NCI-H2081 (cell line): ENCODE results near the gene ACP2.

Source experiments
- DNase-seq, 2 experiments: peaks; one replicate each; lab custom pipeline; 2025; lab: John Stamatoyannopoulos, UW

Gene ACP2

GRCh38 chr11:47269002-47269828, 20.6 kb upstream of the ACP2 start:
- DNase-seq = peak; percentile 89 to 91

GRCh38 chr11:47268448-47269001, 19.9 kb upstream of the ACP2 start:
- DNase-seq = no peak

GRCh38 chr11:47267876-47268275, 19.3 kb upstream of the ACP2 start:
- no peak for DNase-seq

- no peak for DNase-seq
Observed at GRCh38 chr11:47264521-47264920, 15.9 kb upstream of the ACP2 start.

- DNase-seq = no peak
Observed at GRCh38 chr11:47264119-47264518, 15.5 kb upstream of the ACP2 start.

- no peak for DNase-seq
Observed at GRCh38 chr11:47261291-47261800, 12.7 kb upstream of the ACP2 start.

GRCh38 chr11:47260366-47260765, 11.8 kb upstream of the ACP2 start:
- no peak for DNase-seq

GRCh38 chr11:47259232-47259977, 10.8 kb upstream of the ACP2 start:
- DNase-seq = no peak

GRCh38 chr11:47258317-47258902, 9.8 kb upstream of the ACP2 start:
- no peak for DNase-seq

GRCh38 chr11:47257517-47258316, 9.1 kb upstream of the ACP2 start, which contains the start of gene NR1H3:
Gene NR1H3 (plus strand): TSS chr11:47257996. CDS start chr11:47259217, 1,221 bp downstream.
- DNase-seq = peak in 1 of 2 experiments; percentile 46

- DNase-seq = peak in 1 of 2 experiments; percentile 69
Observed at GRCh38 chr11:47257177-47257516, 8.5 kb upstream of the ACP2 start.

- DNase-seq = no peak
Observed at GRCh38 chr11:47256374-47256773, 7.8 kb upstream of the ACP2 start.

- no peak for DNase-seq
Observed at GRCh38 chr11:47254386-47254785, 5.8 kb upstream of the ACP2 start.

GRCh38 chr11:47253660-47254059, 5.0 kb upstream of the ACP2 start:
- DNase-seq = no peak

GRCh38 chr11:47251751-47252150, 3.1 kb upstream of the ACP2 start:
- DNase-seq = no peak

- DNase-seq = no peak
Observed at GRCh38 chr11:47249378-47249715, 733 bp upstream of the ACP2 start.

GRCh38 chr11:47248304-47248663, 330 bp downstream of the ACP2 start:
- no peak for DNase-seq

GRCh38 chr11:47247502-47247901, 1.1 kb downstream of the ACP2 start:
- no peak for DNase-seq

- no peak for DNase-seq
Observed at GRCh38 chr11:47245611-47246357, 2.8 kb downstream of the ACP2 start.

GRCh38 chr11:47244448-47245350, 3.9 kb downstream of the ACP2 start:
- no peak for DNase-seq
